K562 (cell line): ENCODE data around the gene DTNBP1. TPM values are rescaled to one million over a fixed set of nuclear protein-coding genes. Genes with fewer than 3 reads are reported as not detected.

Experiments used
- ATF3 ChIP-seq, 2 experiments: fragments of 450-650 bp in 1 of 2; sonication (generic) in 1 of 2; formaldehyde crosslinking in 1 of 2; IDR thresholded peaks in 1 of 2; conservative IDR thresholded peaks in 1 of 2; 2 replicates each; pipeline versions ENCODE4 v1.6.1 to v1.8.1; 2016 to 2023; ENCODE audit warnings: mild to moderate bottlenecking in 2 of 2, moderate library complexity in 2 of 2, inconsistent platforms in 1 of 2, missing genetic modification reagents in 1 of 2
- CBFA2T3 ChIP-seq: fragments of 450-650 bp; IDR thresholded peaks from 2 replicates; pipeline ENCODE4 v1.6.1; 2017
- DPF2 ChIP-seq: fragments of 450-650 bp; IDR thresholded peaks from 2 replicates; pipeline ENCODE4 v1.6.1; 2016
- EP300 ChIP-seq: IDR thresholded peaks from 2 replicates; pipeline ENCODE4 v1.6.1; 2012; ENCODE audit warnings: low read length, improper control_type of control experiment
- FOSL1 ChIP-seq: fragments of 200-800 bp; sonication (Bioruptor generic); conservative IDR thresholded peaks from 2 replicates; pipeline ENCODE4 v1.6.1; 2016; ENCODE audit warnings: missing genetic modification characterization, missing compliant biosample characterization
- GTF2E2 ChIP-seq: fragments of 200-800 bp; sonication (Bioruptor generic); IDR thresholded peaks from 2 replicates; pipeline ENCODE4 v1.6.1; 2016; ENCODE audit warnings: missing genetic modification characterization, missing compliant biosample characterization
- HMG20A ChIP-seq: fragments of 450-650 bp; formaldehyde crosslinking; conservative IDR thresholded peaks from 2 replicates; pipeline ENCODE4 v1.4.0; 2020; ENCODE audit warnings: mild to moderate bottlenecking, mixed read lengths
- HNRNPK ChIP-seq: fragments of 200-400 bp; formaldehyde crosslinking; IDR thresholded peaks from one replicate; pipeline ENCODE4 v1.6.1; 2018; ENCODE audit warnings: mild to moderate bottlenecking, low read depth, low read length; ENCODE audit not compliant: poor library complexity, severe bottlenecking
- NBN ChIP-seq: fragments of 450-650 bp; IDR thresholded peaks from 2 replicates; pipeline ENCODE4 v1.6.1; 2016; ENCODE audit warnings: low read depth, mild to moderate bottlenecking
- RBFOX2 ChIP-seq: fragments of 200-400 bp; formaldehyde crosslinking; IDR thresholded peaks from 2 replicates; pipeline ENCODE4 v1.6.1; 2017; ENCODE audit warnings: low read depth, mild to moderate bottlenecking, low read length, moderate library complexity
- SAFB2 ChIP-seq: fragments of 200-400 bp; formaldehyde crosslinking; IDR thresholded peaks from 2 replicates; pipeline ENCODE4 v1.6.1; 2018; ENCODE audit warnings: borderline replicate concordance, low read length, low read depth, moderate library complexity; ENCODE audit not compliant: severe bottlenecking
- SMARCC2 ChIP-seq: fragments of 450-650 bp; IDR thresholded peaks from 2 replicates; pipeline ENCODE4 v1.6.1; 2017; ENCODE audit warnings: antibody characterized with exemption, moderate library complexity, mild to moderate bottlenecking, low read depth
- SMARCE1 ChIP-seq: fragments of 450-650 bp; IDR thresholded peaks from 2 replicates; pipeline ENCODE4 v1.7.1; 2016; ENCODE audit warnings: mild to moderate bottlenecking
- TCFL5 ChIP-seq: fragments of 250-450 bp; sonication (Bioruptor Pico); conservative IDR thresholded peaks from 2 replicates; pipeline ENCODE4 v1.6.1; 2021; ENCODE audit warnings: mild to moderate bottlenecking, moderate library complexity, matching md5 sums
- ZFPM2 ChIP-seq: fragments of 250-450 bp; sonication (Bioruptor Pico); IDR thresholded peaks from 2 replicates; pipeline ENCODE4 v1.5.1; 2022; ENCODE audit warnings: mild to moderate bottlenecking
- ZNF23 ChIP-seq: fragments of 250-450 bp; sonication (Bioruptor Pico); IDR thresholded peaks from 2 replicates; pipeline ENCODE4 v1.4.0; 2020; ENCODE audit warnings: mild to moderate bottlenecking
- ZNF584 ChIP-seq: fragments of 200-800 bp; sonication (Bioruptor generic); IDR thresholded peaks from 2 replicates; pipeline ENCODE4 v1.6.1; 2016; ENCODE audit warnings: low read depth, mild to moderate bottlenecking, missing genetic modification characterization, missing compliant biosample characterization
- ZNF778 ChIP-seq: fragments of 450-650 bp; formaldehyde crosslinking; IDR thresholded peaks from 2 replicates; pipeline ENCODE4 v1.4.0; 2020; ENCODE audit warnings: mild to moderate bottlenecking, moderate library complexity
- polyA plus RNA-seq, 8 experiments: library from polyadenylated mRNA; depleted of rRNA in 4 of 8; stranded (reverse) in 5 of 8; unstranded in 3 of 8; fragments of >200 nt; fragmentation: Nextera tagmentation in 2 of 8; fragmentation: Illumina TruSeq in 1 of 8; extraction: Ambion mirVana in 2 of 8; extraction: Trizol in 1 of 8; gene quantifications; 2 replicates each; pipeline versions ENCODE4 v1.2.1 to v1.2.3, GENCODE V29; 2011 to 2014; ENCODE audit warnings: inconsistent platforms in 1 of 8, missing spikeins in 1 of 8
- total RNA-seq, 7 experiments: library from RNA; depleted of rRNA in 6 of 7; stranded (reverse); fragments of >200 nt in 6 of 7; fragmentation: Illumina TruSeq in 2 of 7; extraction: Trizol in 2 of 7; gene quantifications; 2 replicates each; pipeline versions ENCODE4 v1.2.1 to v1.2.3, GENCODE V29; 2011 to 2021; ENCODE audit warnings: low replicate concordance in 1 of 7
- TF ChIP-seq, protein P1 (sequence below), 2 experiments: fragments of 450-650 bp; IDR thresholded peaks; 2 replicates each; pipeline ENCODE4 v1.6.1; 2016
- TF ChIP-seq, protein P2 (sequence below): fragments of 150-350 bp; IDR thresholded peaks from 2 replicates; pipeline ENCODE4 v1.6.1; 2014; ENCODE audit warnings: low read depth, mild to moderate bottlenecking, low read length, borderline replicate concordance
- TF ChIP-seq, protein P3 (sequence below): fragments of 450-650 bp; formaldehyde crosslinking; IDR thresholded peaks from 2 replicates; pipeline ENCODE4 v1.4.0; 2020; ENCODE audit warnings: mild to moderate bottlenecking, mixed read lengths

Gene DTNBP1
- total and polyA plus RNA-seq, 9 of the 15 experiments (the other 6 are each of a cell fraction or from before 2014, with no cell fraction given) = 16.7 to 54.5 (median 21.4) TPM

DNA sequence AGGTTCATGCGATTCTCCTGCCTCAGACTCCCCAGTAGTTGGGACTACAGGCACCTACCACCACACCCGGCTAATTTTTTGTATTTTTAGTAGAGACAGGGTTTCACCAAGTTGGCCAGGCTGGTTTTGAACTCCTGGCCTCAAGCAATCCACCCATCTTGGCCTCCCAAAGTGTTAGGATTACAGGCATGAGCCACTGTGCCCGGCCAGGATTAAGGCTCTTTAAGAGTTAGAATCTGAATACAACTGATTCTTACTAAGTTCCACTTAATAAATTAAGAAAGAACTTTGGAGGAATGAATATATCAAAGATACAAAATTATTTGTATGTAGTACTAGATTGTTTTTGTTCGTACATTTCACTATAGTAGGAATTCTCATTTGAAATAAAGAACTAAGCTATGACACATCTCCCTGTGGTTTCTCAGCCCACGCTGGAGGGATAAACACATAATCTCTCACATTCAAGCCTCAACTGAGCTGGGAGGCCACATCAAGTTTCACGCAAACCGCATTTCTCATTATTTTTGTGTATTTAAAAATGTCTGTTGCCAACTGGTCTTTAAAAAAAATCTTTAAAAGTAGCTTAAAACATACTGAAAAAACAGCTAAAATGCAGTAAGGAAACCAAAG lies 34.2 kb downstream of the DTNBP1 start (continued):
- no peak for TF ChIP-seq SAFB2
- TF ChIP-seq GTF2E2 (tag) = 0 out of 2 replicates have a peak, but pooled peaks have one; percentile 64
- peak; percentile 81 for TF ChIP-seq DPF2
- TF ChIP-seq ZNF778 = no peak
- TF ChIP-seq EP300 = peak; percentile 43; the same call in 1 of the 2 replicates
- TF ChIP-seq TCFL5 (CRISPR knock-in tag) = no peak
- no peak for TF ChIP-seq ZNF584
- TF ChIP-seq ZFPM2 (CRISPR knock-in tag) = no peak
- no peak for TF ChIP-seq HMG20A (CRISPR knock-in tag)
- TF ChIP-seq CBFA2T3 = 0 out of 2 replicates have a peak, but pooled peaks have one; percentile 10
- peak; percentile 39; the same call in 1 of the 2 replicates for TF ChIP-seq NBN
- TF ChIP-seq, protein P1, sequence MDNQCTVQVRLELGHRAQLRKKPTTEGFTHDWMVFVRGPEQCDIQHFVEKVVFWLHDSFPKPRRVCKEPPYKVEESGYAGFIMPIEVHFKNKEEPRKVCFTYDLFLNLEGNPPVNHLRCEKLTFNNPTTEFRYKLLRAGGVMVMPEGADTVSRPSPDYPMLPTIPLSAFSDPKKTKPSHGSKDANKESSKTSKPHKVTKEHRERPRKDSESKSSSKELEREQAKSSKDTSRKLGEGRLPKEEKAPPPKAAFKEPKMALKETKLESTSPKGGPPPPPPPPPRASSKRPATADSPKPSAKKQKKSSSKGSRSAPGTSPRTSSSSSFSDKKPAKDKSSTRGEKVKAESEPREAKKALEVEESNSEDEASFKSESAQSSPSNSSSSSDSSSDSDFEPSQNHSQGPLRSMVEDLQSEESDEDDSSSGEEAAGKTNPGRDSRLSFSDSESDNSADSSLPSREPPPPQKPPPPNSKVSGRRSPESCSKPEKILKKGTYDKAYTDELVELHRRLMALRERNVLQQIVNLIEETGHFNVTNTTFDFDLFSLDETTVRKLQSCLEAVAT (IDR thresholded peaks at IDR 0.05) = peak in 1 of 2 experiments; percentile 34; a peak in 2 of 4 replicates
- no peak for TF ChIP-seq ZNF23 (CRISPR knock-in tag)
- TF ChIP-seq HNRNPK = no peak
- peak; percentile 66; the same call in 1 of the 2 replicates for TF ChIP-seq SMARCC2
- peak; percentile 52; the same call in 1 of the 2 replicates for TF ChIP-seq ATF3 (IDR thresholded peaks at IDR 0.05)
- TF ChIP-seq ATF3 (CRISPR knock-in tag; conservative IDR thresholded peaks at IDR 0.05) = no peak
- no peak for TF ChIP-seq RBFOX2
- TF ChIP-seq, protein P2, sequence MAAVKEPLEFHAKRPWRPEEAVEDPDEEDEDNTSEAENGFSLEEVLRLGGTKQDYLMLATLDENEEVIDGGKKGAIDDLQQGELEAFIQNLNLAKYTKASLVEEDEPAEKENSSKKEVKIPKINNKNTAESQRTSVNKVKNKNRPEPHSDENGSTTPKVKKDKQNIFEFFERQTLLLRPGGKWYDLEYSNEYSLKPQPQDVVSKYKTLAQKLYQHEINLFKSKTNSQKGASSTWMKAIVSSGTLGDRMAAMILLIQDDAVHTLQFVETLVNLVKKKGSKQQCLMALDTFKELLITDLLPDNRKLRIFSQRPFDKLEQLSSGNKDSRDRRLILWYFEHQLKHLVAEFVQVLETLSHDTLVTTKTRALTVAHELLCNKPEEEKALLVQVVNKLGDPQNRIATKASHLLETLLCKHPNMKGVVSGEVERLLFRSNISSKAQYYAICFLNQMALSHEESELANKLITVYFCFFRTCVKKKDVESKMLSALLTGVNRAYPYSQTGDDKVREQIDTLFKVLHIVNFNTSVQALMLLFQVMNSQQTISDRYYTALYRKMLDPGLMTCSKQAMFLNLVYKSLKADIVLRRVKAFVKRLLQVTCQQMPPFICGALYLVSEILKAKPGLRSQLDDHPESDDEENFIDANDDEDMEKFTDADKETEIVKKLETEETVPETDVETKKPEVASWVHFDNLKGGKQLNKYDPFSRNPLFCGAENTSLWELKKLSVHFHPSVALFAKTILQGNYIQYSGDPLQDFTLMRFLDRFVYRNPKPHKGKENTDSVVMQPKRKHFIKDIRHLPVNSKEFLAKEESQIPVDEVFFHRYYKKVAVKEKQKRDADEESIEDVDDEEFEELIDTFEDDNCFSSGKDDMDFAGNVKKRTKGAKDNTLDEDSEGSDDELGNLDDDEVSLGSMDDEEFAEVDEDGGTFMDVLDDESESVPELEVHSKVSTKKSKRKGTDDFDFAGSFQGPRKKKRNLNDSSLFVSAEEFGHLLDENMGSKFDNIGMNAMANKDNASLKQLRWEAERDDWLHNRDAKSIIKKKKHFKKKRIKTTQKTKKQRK = no peak
- peak; percentile 87 for TF ChIP-seq SMARCE1
- TF ChIP-seq, protein P3, sequence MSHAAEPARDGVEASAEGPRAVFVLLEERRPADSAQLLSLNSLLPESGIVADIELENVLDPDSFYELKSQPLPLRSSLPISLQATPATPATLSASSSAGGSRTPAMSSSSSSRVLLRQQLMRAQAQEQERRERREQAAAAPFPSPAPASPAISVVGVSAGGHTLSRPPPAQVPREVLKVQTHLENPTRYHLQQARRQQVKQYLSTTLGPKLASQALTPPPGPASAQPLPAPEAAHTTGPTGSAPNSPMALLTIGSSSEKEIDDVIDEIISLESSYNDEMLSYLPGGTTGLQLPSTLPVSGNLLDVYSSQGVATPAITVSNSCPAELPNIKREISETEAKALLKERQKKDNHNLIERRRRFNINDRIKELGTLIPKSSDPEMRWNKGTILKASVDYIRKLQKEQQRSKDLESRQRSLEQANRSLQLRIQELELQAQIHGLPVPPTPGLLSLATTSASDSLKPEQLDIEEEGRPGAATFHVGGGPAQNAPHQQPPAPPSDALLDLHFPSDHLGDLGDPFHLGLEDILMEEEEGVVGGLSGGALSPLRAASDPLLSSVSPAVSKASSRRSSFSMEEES (CRISPR knock-in tag) = no peak
- peak; percentile 90 for TF ChIP-seq FOSL1 (tag)
